SK-N-SH (cell line): Measurements from ENCODE around the gene MAML3. TPM values are rescaled to one million over a fixed set of nuclear protein-coding genes. Genes with fewer than 3 reads are reported as not detected.

Source experiments
- CTCF ChIA-PET: fragments of 300-600, 350-600 bp; formaldehyde crosslinking; extraction: SDS; loops from one replicate; lab custom pipeline; 2021; lab: Yijun Ruan, JAX
- POLR2A ChIA-PET: fragments of 350-600 bp; sonication (Branson Sonifier 250); formaldehyde crosslinking; extraction: SDS; loops from one replicate; lab custom pipeline; 2020; ENCODE audit warnings: antibody characterized with exemption, inconsistent platforms; lab: Yijun Ruan, JAX
- DNase-seq: peaks from one replicate; pipeline ENCODE4 v3.0.0; 2012
- H2AFZ ChIP-seq: fragments of 200-600 bp; sonication (generic); 2 replicates; pipeline ENCODE4 v1.8.1; 2016; ENCODE audit warnings: antibody characterized with exemption, mild to moderate bottlenecking, low read depth
- H3F3A ChIP-seq: fragments of 200-600 bp; sonication (generic); replicated peaks from 2 replicates; pipeline ENCODE3; 2016; ENCODE audit warnings: antibody characterized with exemption, mild to moderate bottlenecking; ENCODE audit not compliant: insufficient read depth
- H3K27ac ChIP-seq, 2 experiments: fragments of 200-500 bp in 1 of 2; fragments of 200-600 bp in 1 of 2; sonication (Bioruptor generic) in 1 of 2; sonication (generic), shearing (Covaris generic) in 1 of 2; 2 replicates each; pipeline versions ENCODE4 v1.5.1 to v1.6.1; 2014 to 2016; ENCODE audit warnings: low read depth in 2 of 2, inconsistent platforms in 1 of 2, low read length in 1 of 2, mild to moderate bottlenecking in 1 of 2, mixed read lengths in 1 of 2
- H3K27me3 ChIP-seq: fragments of 200-600 bp; sonication (generic), shearing (Covaris generic); 2 replicates; pipeline ENCODE4 v1.6.1; 2016; ENCODE audit warnings: mixed run types; ENCODE audit not compliant: insufficient read depth
- H3K36me3 ChIP-seq, 2 experiments: fragments of 200-500 bp in 1 of 2; fragments of 200-600 bp in 1 of 2; sonication (Bioruptor generic) in 1 of 2; sonication (generic) in 1 of 2; replicated peaks in 1 of 2; 2 replicates each; pipeline versions ENCODE3 to v1.5.1; 2014 to 2016; ENCODE audit warnings: low read length in 1 of 2, mild to moderate bottlenecking in 1 of 2; ENCODE audit not compliant: insufficient read depth in 2 of 2, control insufficient read depth in 1 of 2
- H3K4me1 ChIP-seq, 2 experiments: fragments of 200-500 bp in 1 of 2; fragments of 200-600 bp in 1 of 2; sonication (Bioruptor generic) in 1 of 2; sonication (generic), shearing (Covaris generic) in 1 of 2; 2 replicates each; pipeline versions ENCODE4 v1.5.1 to v1.6.1; 2014 to 2016; ENCODE audit warnings: low read depth in 1 of 2, low read length in 1 of 2, mixed run types in 1 of 2; ENCODE audit not compliant: insufficient read depth in 2 of 2, control insufficient read depth in 1 of 2
- H3K4me2 ChIP-seq: fragments of 200-600 bp; sonication (generic), shearing (Covaris generic); 2 replicates; pipeline ENCODE4 v1.6.1; 2017; ENCODE audit warnings: mixed run types
- H3K4me3 ChIP-seq, 2 experiments: fragments of 200-500 bp in 1 of 2; fragments of 200-600 bp in 1 of 2; sonication (Bioruptor generic) in 1 of 2; sonication (generic), shearing (Covaris generic) in 1 of 2; 2 replicates each; pipeline versions ENCODE4 v1.5.1 to v1.8.1; 2014 to 2016; ENCODE audit warnings: low read depth in 2 of 2, inconsistent platforms in 1 of 2, low read length in 1 of 2, mild to moderate bottlenecking in 1 of 2, mixed read lengths in 1 of 2, moderate library complexity in 1 of 2
- H3K79me2 ChIP-seq: fragments of 200-600 bp; sonication (generic); 2 replicates; pipeline ENCODE4 v1.8.1; 2017; ENCODE audit warnings: mild to moderate bottlenecking; ENCODE audit not compliant: insufficient read depth
- H3K9ac ChIP-seq: fragments of 200-600 bp; sonication (generic); 2 replicates; pipeline ENCODE4 v1.6.1; 2017; ENCODE audit warnings: mixed run types
- H3K9me2 ChIP-seq: fragments of 200-600 bp; sonication (generic); 2 replicates; pipeline ENCODE4 v1.6.1; 2017; ENCODE audit warnings: mixed run types
- H3K9me3 ChIP-seq: fragments of 200-600 bp; sonication (generic); 2 replicates; pipeline ENCODE4 v1.6.1; 2017; ENCODE audit warnings: mixed run types, mild to moderate bottlenecking, moderate library complexity
- H4K20me1 ChIP-seq: fragments of 200-600 bp; sonication (generic); 2 replicates; pipeline ENCODE4 v1.6.1; 2017; ENCODE audit warnings: mild to moderate bottlenecking, mixed run types; ENCODE audit not compliant: insufficient read depth
- CHD2 ChIP-seq: fragments of 150-350 bp; IDR thresholded peaks from 2 replicates; pipeline ENCODE4 v1.6.1; 2018; ENCODE audit warnings: low read length; ENCODE audit not compliant: partially characterized antibody
- ELF1 ChIP-seq: IDR thresholded peaks from 2 replicates; pipeline ENCODE4 v1.4.0; 2012
- EZH2phosphoT487 ChIP-seq: fragments of 200-600 bp; sonication (generic); IDR thresholded peaks from 2 replicates; pipeline ENCODE4 v1.6.1; 2017; ENCODE audit warnings: low read depth, mixed run types, mild to moderate bottlenecking, antibody characterized with exemption, moderate library complexity, borderline replicate concordance
- FOXM1 ChIP-seq: IDR thresholded peaks from 2 replicates; pipeline ENCODE4 v1.4.0; 2012; ENCODE audit warnings: low read depth, mild to moderate bottlenecking
- GABPA ChIP-seq: IDR thresholded peaks from 2 replicates; pipeline ENCODE4 v1.4.0; 2012; ENCODE audit warnings: low read depth, mild to moderate bottlenecking
- GATA2 ChIP-seq: sonication (generic); formaldehyde crosslinking; IDR thresholded peaks from 2 replicates; pipeline ENCODE4 v1.5.0; 2020; ENCODE audit warnings: mild to moderate bottlenecking, missing genetic modification reagents
- JUND ChIP-seq: IDR thresholded peaks from 2 replicates; pipeline ENCODE4 v1.4.0; 2012
- MEF2A ChIP-seq: IDR thresholded peaks from 2 replicates; pipeline ENCODE4 v1.4.0; 2012; ENCODE audit warnings: low read depth, borderline replicate concordance
- MXI1 ChIP-seq: IDR thresholded peaks from 2 replicates; pipeline ENCODE4 v1.6.1; 2012; ENCODE audit warnings: mild to moderate bottlenecking, low read depth, low read length, improper control_type of control experiment
- NFIC ChIP-seq: IDR thresholded peaks from 2 replicates; pipeline ENCODE4 v1.4.0; 2012; ENCODE audit warnings: borderline replicate concordance
- NRF1 ChIP-seq: IDR thresholded peaks from 2 replicates; pipeline ENCODE4 v1.6.1; 2012; ENCODE audit warnings: low read depth, mild to moderate bottlenecking, low read length
- RAD21 ChIP-seq: IDR thresholded peaks from 2 replicates; pipeline ENCODE4 v1.6.1; 2012; ENCODE audit warnings: mild to moderate bottlenecking, low read length
- RFX5 ChIP-seq: IDR thresholded peaks from 2 replicates; pipeline ENCODE4 v1.6.1; 2012; ENCODE audit warnings: mild to moderate bottlenecking, improper control_type of control experiment, low read length
- RXRA ChIP-seq: IDR thresholded peaks from 2 replicates; pipeline ENCODE4 v1.4.0; 2012; ENCODE audit warnings: low read depth, mild to moderate bottlenecking, borderline replicate concordance
- TEAD4 ChIP-seq: IDR thresholded peaks from 2 replicates; pipeline ENCODE4 v1.4.0; 2012; ENCODE audit warnings: mild to moderate bottlenecking, borderline replicate concordance; ENCODE audit not compliant: insufficient read depth
- WGBS: methylation state at CpG from one replicate; pipeline ENCODE4 v1.1.6; 2017; ENCODE audit warnings: low lambda C conversion rate; 5-methylcytosine and 5-hydroxymethylcytosine counted together
- polyA plus RNA-seq, 3 experiments: library from polyadenylated mRNA; depleted of rRNA; stranded (reverse); fragments of >200 nt; gene quantifications; 2 replicates each; pipeline ENCODE4 v1.2.3, GENCODE V29; 2012
- TF ChIP-seq, protein P1 (sequence below): IDR thresholded peaks from 2 replicates; pipeline ENCODE4 v1.4.0; 2012; ENCODE audit warnings: low read depth, borderline replicate concordance
- TF ChIP-seq, protein P2 (sequence below): fragments of 200-600 bp; sonication (generic); IDR thresholded peaks from 2 replicates; pipeline ENCODE4 v1.6.1; 2017; ENCODE audit warnings: antibody characterized with exemption, mild to moderate bottlenecking, moderate library complexity
- TF ChIP-seq, protein P3 (sequence below): fragments of 150-350 bp; IDR thresholded peaks from 2 replicates; pipeline ENCODE4 v1.6.1; 2017; ENCODE audit warnings: antibody characterized with exemption, low read length, low read depth, borderline replicate concordance
- TF ChIP-seq, protein P4 (sequence below): IDR thresholded peaks from 2 replicates; pipeline ENCODE4 v1.4.0; 2012; ENCODE audit warnings: low read depth
- TF ChIP-seq, protein P5 (sequence below): IDR thresholded peaks from 2 replicates; pipeline ENCODE4 v1.6.1; 2012; ENCODE audit warnings: mild to moderate bottlenecking, low read depth, low read length, moderate library complexity

MAML3 gene
- polyA plus RNA-seq, 1 of the 3 experiments (the other 2 are of a cell fraction) = 5.3 TPM

DNA sequence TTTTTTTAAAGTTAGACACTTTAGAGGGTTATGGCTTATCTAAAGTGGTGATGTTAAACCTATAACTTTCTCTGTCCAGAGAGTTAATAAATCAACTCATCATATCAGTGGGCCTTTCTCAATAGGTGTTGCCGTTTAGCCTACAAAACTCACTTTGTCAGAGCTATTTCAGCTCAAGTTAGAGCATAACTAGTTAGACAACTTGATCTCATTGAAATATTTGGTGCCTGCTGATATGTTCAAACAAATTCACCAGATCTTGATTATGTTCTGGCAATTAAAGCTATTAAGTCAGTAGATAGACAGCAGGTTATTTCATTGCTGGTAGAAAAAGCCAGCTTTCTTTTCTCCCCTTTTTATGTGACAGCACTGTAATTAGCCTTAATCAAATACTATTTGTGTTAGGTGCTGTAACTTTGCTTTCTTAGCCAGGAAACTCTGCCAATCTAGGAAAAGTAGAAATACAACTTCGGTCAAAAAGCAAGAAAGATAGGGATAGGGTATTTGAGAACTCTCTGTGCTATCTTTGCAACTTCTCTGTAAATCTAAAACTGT lies 191.8 kb downstream of the MAML3 start:
- Histone ChIP-seq H3K4me1 (peaks cover 10 to 42% of the 10 kb centered on the region in 2 experiments), H3K4me3 (no peak overlapping the region), H3F3A (no peaks in the 10 kb centered on the region), H3K9me2 (no peaks in the 10 kb centered on the region), H3K4me2 (no peak overlapping the region), H4K20me1 (no peaks in the 10 kb centered on the region), H3K9ac (no peak overlapping the region), H2AFZ (no peak overlapping the region), H3K27me3 (no peaks in the 10 kb centered on the region), H3K9me3 (no peaks in the 10 kb centered on the region), H3K79me2 (no peaks in the 10 kb centered on the region), H3K27ac (peak overlapping the region in 1 of 2 experiments; percentile 56; a peak in 2 of 4 replicates)
- ChIA-PET POLR2A (no interaction called here), CTCF (interaction anchor here (0.8 to 1.2 kb wide), 3 partner anchors 11 to 82 kb away, joined by 3 read pairs; no protein-coding TSS in a partner anchor)
- 96% methylated on average over 2 of the region's 2 CpGs for WGBS
- DNase-seq = no peak
- no peak for TF ChIP-seq CHD2
- TF ChIP-seq, protein P1, sequence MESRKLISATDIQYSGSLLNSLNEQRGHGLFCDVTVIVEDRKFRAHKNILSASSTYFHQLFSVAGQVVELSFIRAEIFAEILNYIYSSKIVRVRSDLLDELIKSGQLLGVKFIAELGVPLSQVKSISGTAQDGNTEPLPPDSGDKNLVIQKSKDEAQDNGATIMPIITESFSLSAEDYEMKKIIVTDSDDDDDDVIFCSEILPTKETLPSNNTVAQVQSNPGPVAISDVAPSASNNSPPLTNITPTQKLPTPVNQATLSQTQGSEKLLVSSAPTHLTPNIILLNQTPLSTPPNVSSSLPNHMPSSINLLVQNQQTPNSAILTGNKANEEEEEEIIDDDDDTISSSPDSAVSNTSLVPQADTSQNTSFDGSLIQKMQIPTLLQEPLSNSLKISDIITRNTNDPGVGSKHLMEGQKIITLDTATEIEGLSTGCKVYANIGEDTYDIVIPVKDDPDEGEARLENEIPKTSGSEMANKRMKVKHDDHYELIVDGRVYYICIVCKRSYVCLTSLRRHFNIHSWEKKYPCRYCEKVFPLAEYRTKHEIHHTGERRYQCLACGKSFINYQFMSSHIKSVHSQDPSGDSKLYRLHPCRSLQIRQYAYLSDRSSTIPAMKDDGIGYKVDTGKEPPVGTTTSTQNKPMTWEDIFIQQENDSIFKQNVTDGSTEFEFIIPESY = no peak
- no peak for TF ChIP-seq JUND
- TF ChIP-seq, protein P2, sequence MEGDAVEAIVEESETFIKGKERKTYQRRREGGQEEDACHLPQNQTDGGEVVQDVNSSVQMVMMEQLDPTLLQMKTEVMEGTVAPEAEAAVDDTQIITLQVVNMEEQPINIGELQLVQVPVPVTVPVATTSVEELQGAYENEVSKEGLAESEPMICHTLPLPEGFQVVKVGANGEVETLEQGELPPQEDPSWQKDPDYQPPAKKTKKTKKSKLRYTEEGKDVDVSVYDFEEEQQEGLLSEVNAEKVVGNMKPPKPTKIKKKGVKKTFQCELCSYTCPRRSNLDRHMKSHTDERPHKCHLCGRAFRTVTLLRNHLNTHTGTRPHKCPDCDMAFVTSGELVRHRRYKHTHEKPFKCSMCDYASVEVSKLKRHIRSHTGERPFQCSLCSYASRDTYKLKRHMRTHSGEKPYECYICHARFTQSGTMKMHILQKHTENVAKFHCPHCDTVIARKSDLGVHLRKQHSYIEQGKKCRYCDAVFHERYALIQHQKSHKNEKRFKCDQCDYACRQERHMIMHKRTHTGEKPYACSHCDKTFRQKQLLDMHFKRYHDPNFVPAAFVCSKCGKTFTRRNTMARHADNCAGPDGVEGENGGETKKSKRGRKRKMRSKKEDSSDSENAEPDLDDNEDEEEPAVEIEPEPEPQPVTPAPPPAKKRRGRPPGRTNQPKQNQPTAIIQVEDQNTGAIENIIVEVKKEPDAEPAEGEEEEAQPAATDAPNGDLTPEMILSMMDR = no peak
- TF ChIP-seq NFIC = no peak
- no peak for TF ChIP-seq RXRA
- TF ChIP-seq RFX5 = no peak
- no peak for TF ChIP-seq TEAD4
- TF ChIP-seq ELF1 = no peak
- TF ChIP-seq, protein P3, sequence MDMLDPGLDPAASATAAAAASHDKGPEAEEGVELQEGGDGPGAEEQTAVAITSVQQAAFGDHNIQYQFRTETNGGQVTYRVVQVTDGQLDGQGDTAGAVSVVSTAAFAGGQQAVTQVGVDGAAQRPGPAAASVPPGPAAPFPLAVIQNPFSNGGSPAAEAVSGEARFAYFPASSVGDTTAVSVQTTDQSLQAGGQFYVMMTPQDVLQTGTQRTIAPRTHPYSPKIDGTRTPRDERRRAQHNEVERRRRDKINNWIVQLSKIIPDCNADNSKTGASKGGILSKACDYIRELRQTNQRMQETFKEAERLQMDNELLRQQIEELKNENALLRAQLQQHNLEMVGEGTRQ = no peak
- no peak for TF ChIP-seq EZH2phosphoT487
- no peak for TF ChIP-seq GATA2 (CRISPR knock-in tag)
- TF ChIP-seq GABPA = no peak
- no peak for TF ChIP-seq NRF1
- TF ChIP-seq FOXM1 = no peak
- TF ChIP-seq, protein P4, sequence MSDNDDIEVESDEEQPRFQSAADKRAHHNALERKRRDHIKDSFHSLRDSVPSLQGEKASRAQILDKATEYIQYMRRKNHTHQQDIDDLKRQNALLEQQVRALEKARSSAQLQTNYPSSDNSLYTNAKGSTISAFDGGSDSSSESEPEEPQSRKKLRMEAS = no peak
- no peak for TF ChIP-seq RAD21
- TF ChIP-seq, protein P5, sequence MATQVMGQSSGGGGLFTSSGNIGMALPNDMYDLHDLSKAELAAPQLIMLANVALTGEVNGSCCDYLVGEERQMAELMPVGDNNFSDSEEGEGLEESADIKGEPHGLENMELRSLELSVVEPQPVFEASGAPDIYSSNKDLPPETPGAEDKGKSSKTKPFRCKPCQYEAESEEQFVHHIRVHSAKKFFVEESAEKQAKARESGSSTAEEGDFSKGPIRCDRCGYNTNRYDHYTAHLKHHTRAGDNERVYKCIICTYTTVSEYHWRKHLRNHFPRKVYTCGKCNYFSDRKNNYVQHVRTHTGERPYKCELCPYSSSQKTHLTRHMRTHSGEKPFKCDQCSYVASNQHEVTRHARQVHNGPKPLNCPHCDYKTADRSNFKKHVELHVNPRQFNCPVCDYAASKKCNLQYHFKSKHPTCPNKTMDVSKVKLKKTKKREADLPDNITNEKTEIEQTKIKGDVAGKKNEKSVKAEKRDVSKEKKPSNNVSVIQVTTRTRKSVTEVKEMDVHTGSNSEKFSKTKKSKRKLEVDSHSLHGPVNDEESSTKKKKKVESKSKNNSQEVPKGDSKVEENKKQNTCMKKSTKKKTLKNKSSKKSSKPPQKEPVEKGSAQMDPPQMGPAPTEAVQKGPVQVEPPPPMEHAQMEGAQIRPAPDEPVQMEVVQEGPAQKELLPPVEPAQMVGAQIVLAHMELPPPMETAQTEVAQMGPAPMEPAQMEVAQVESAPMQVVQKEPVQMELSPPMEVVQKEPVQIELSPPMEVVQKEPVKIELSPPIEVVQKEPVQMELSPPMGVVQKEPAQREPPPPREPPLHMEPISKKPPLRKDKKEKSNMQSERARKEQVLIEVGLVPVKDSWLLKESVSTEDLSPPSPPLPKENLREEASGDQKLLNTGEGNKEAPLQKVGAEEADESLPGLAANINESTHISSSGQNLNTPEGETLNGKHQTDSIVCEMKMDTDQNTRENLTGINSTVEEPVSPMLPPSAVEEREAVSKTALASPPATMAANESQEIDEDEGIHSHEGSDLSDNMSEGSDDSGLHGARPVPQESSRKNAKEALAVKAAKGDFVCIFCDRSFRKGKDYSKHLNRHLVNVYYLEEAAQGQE = no peak
- no peak for TF ChIP-seq MEF2A
- TF ChIP-seq MXI1 = no peak
- TF ChIP-seq, all 33 proteins: peak for 0
- no peaks in the 10 kb centered on the region for H3K36me3 ChIP-seq
